Cardiac muscle cell (in vitro differentiated cells and primary cell): ENCODE results near the gene SATB2. TPM values are rescaled to one million over a fixed set of nuclear protein-coding genes. Genes with fewer than 3 reads are reported as not detected.

Experiments used
- DNase-seq, 2 donors: peaks; one replicate each; pipeline versions ENCODE4 v3.0.0 to v3.0.0-alpha.2; 2010 to 2017; ENCODE audit warnings: low read depth in 1 of 2, low spot score in 1 of 2
- H3K27ac ChIP-seq: fragments of 200-600 bp; sonication (generic); 2 replicates; pipeline ENCODE4 v1.5.1; 2016
- H3K27me3 ChIP-seq: fragments of 200-600 bp; sonication (generic); 2 replicates; pipeline ENCODE4 v1.6.0; 2016; ENCODE audit warnings: control low read depth
- H3K36me3 ChIP-seq: fragments of 200-600 bp; sonication (generic); 2 replicates; pipeline ENCODE4 v1.5.1; 2016; ENCODE audit warnings: control low read depth
- H3K4me1 ChIP-seq: fragments of 200-600 bp; sonication (generic); 2 replicates; pipeline ENCODE4 v1.8.1; 2017; ENCODE audit warnings: low read depth, mild to moderate bottlenecking, mixed run types
- H3K4me3 ChIP-seq: fragments of 200-600 bp; sonication (generic); 2 replicates; pipeline ENCODE4 v1.5.1; 2016; ENCODE audit warnings: mild to moderate bottlenecking
- H3K9me3 ChIP-seq: fragments of 200-600 bp; sonication (generic); 2 replicates; pipeline ENCODE4 v1.5.1; 2017; ENCODE audit warnings: low read depth, mild to moderate bottlenecking, control low read depth
- polyA plus RNA-seq: library from polyadenylated mRNA; unstranded; fragments of >200 nt; fragmentation: Nextera tagmentation; extraction: Ambion mirVana; gene quantifications from 2 replicates; pipeline ENCODE4 v1.2.1, GENCODE V29; 2016
- total RNA-seq: library from RNA; depleted of rRNA; stranded (reverse); fragments of >200 nt; gene quantifications from 2 replicates; pipeline ENCODE4 v1.2.3, GENCODE V29; 2016
- TF ChIP-seq, protein P1 (sequence below): IDR thresholded peaks from 2 replicates; pipeline ENCODE4 v1.5.1; 2012; ENCODE audit warnings: low read depth, mild to moderate bottlenecking, low read length

SATB2 gene
- total and polyA plus RNA-seq, 2 experiments from 2014 or later, result 1.0 to 1.4 TPM

GRCh38 chr2:199258291-199258690 is 199.4 kb downstream of the SATB2 start:
- H3K36me3 ChIP-seq, result no peaks in the 10 kb centered on the region
- no peak overlapping the region for H3K4me3 ChIP-seq
- H3K27me3 ChIP-seq, result no peaks in the 10 kb centered on the region
- H3K4me1 ChIP-seq, result no peaks in the 10 kb centered on the region
- H3K27ac ChIP-seq, result no peak overlapping the region
- no peaks in the 10 kb centered on the region for H3K9me3 ChIP-seq
- TF ChIP-seq, protein P1, sequence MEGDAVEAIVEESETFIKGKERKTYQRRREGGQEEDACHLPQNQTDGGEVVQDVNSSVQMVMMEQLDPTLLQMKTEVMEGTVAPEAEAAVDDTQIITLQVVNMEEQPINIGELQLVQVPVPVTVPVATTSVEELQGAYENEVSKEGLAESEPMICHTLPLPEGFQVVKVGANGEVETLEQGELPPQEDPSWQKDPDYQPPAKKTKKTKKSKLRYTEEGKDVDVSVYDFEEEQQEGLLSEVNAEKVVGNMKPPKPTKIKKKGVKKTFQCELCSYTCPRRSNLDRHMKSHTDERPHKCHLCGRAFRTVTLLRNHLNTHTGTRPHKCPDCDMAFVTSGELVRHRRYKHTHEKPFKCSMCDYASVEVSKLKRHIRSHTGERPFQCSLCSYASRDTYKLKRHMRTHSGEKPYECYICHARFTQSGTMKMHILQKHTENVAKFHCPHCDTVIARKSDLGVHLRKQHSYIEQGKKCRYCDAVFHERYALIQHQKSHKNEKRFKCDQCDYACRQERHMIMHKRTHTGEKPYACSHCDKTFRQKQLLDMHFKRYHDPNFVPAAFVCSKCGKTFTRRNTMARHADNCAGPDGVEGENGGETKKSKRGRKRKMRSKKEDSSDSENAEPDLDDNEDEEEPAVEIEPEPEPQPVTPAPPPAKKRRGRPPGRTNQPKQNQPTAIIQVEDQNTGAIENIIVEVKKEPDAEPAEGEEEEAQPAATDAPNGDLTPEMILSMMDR, result peak; percentile 8
- no peak for DNase-seq

DNA sequence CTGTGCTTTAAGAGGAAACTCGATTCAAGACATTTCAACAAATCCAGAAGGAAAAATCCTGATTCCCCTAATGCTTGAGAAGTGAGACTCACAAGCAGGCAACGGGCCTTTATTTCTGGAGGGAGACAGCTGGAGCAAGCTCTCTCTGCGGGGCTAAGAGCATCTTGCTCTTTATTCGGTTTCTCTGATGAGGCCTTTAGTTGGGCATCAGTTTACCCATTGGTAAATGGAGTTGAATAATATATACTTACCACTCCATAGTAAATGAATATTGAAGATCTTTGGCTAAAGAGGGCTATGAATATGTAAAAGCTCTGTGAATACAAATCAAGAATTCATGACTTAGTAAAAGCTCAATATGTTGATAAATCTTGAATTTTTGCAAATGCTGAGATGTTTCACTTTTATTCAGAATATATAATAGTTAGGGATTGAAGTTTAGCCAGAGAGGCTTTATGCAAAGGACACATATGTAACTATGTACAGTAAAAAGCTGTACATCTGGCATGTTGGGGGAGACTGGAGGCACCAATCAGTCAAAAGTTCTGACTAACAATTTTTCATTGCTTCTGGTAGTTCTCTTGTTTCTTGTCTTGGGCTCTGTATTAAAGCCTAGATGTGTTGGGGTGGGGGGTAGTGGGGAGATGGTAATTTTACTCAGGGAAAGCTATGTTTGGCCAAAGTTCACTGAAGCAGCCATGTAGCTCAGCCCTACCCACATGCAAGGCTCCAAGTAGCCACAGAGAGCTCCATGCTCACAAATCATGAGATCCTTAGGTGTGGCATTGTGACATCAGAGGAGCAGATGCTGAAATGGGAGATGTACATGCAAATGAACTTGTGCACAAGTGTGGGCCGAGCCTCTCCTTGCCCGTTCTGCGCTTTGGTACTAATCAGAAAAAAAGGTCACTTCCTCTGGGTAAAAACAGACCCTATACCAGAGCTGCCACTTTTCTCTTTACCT is 200.2 kb downstream of the SATB2 start:
- H3K9me3 ChIP-seq, result no peaks in the 10 kb centered on the region
- H3K4me1 ChIP-seq, result no peaks in the 10 kb centered on the region
- TF ChIP-seq, protein P1, result no peak
- DNase-seq, result no peak
- H3K36me3 ChIP-seq, result no peaks in the 10 kb centered on the region
- H3K4me3 ChIP-seq, result no peak overlapping the region
- H3K27me3 ChIP-seq, result no peaks in the 10 kb centered on the region
- no peak overlapping the region for H3K27ac ChIP-seq

DNA sequence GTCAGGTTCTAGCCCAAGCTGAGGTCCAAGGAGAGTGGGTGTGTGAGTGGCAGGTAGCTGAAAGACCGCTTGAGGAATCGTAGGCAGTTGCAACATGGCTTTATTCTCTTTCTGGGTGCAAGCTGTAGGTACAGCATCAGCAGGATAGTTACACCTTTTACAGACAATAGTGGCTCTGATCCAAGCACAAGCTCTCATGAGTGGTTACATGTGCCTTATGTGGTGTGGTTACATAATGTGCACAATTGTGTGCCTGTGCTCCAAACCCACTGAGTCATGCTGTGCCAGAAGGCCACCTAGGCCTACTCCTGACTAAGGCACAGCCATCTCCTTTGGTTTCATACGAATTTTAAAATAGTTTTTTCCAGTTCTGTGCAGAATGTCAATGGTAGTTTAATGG is 227.6 kb downstream of the SATB2 start:
- no peak overlapping the region for H3K4me3 ChIP-seq
- H3K27ac ChIP-seq, result no peak overlapping the region
- H3K36me3 ChIP-seq, result no peaks in the 10 kb centered on the region
- no peaks in the 10 kb centered on the region for H3K9me3 ChIP-seq
- DNase-seq, result no peak
- no peaks in the 10 kb centered on the region for H3K27me3 ChIP-seq
- H3K4me1 ChIP-seq, result no peaks in the 10 kb centered on the region
- TF ChIP-seq, protein P1, result no peak

GRCh38 chr2:199228887-199229819 is 228.6 kb downstream of the SATB2 start:
- TF ChIP-seq, protein P1, result no peak
- DNase-seq, result peak in 1 of 2 donors; percentile 61

GRCh38 chr2:199223791-199224190 is 233.9 kb downstream of the SATB2 start:
- peak in 1 of 2 donors; percentile 66 for DNase-seq
- H3K4me1 ChIP-seq, result no peaks in the 10 kb centered on the region
- TF ChIP-seq, protein P1, result no peak
- no peak overlapping the region for H3K27ac ChIP-seq
- no peaks in the 10 kb centered on the region for H3K27me3 ChIP-seq
- H3K9me3 ChIP-seq, result no peaks in the 10 kb centered on the region
- H3K4me3 ChIP-seq, result no peak overlapping the region
- no peaks in the 10 kb centered on the region for H3K36me3 ChIP-seq

More at GRCh38 chr2:199228887-199229819, 228.6 kb downstream of the SATB2 start:
- H3K27me3 ChIP-seq, result no peaks in the 10 kb centered on the region
- no peaks in the 10 kb centered on the region for H3K4me1 ChIP-seq
- H3K9me3 ChIP-seq, result no peaks in the 10 kb centered on the region
- no peaks in the 10 kb centered on the region for H3K36me3 ChIP-seq
- no peak overlapping the region for H3K27ac ChIP-seq
- H3K4me3 ChIP-seq, result no peak overlapping the region
